OCI-LY3 (cell line): Measurements from ENCODE around the gene COPS3.

Experiments used
- H2AFZ ChIP-seq: fragments of 200-600, 300-600 bp; shearing (Covaris generic); 2 replicates; pipeline ENCODE4 v1.6.0; 2014; ENCODE audit warnings: antibody characterized with exemption, low read depth, low read length
- H3K27ac ChIP-seq: fragments of 200-600, 300-600 bp; sonication (generic); 2 replicates; pipeline ENCODE4 v1.5.1; 2014; ENCODE audit warnings: mild to moderate bottlenecking, low read length, moderate library complexity, mixed read lengths
- H3K27me3 ChIP-seq: fragments of 200-600, 300-600 bp; sonication (generic); 2 replicates; pipeline ENCODE4 v1.6.1; 2014; ENCODE audit warnings: low read depth, low read length, mixed read lengths
- H3K36me3 ChIP-seq: fragments of 200-600, 300-600 bp; sonication (generic); replicated peaks from 2 replicates; pipeline ENCODE3; 2014; ENCODE audit warnings: low read depth, low read length, mixed read lengths
- H3K4me1 ChIP-seq: fragments of 300-600, 200-600 bp; sonication (generic); 2 replicates; pipeline ENCODE4 v1.6.1; 2014; ENCODE audit warnings: low read length, mixed read lengths
- H3K4me2 ChIP-seq: fragments of 200-600, 300-600 bp; sonication (generic); 2 replicates; pipeline ENCODE4 v1.6.1; 2014; ENCODE audit warnings: low read length, mixed read lengths
- H3K4me3 ChIP-seq: fragments of 300-600, 200-600 bp; sonication (generic); 2 replicates; pipeline ENCODE4 v1.5.1; 2014; ENCODE audit warnings: antibody characterized with exemption, mild to moderate bottlenecking, low read length, moderate library complexity
- H3K79me2 ChIP-seq: fragments of 300-600, 200-600 bp; shearing (Covaris generic); 2 replicates; pipeline ENCODE4 v1.6.1; 2014; ENCODE audit warnings: mild to moderate bottlenecking, low read length, mixed read lengths
- H3K9ac ChIP-seq: fragments of 300-600, 200-600 bp; shearing (Covaris generic); 2 replicates; pipeline ENCODE4 v1.6.0; 2014; ENCODE audit warnings: mild to moderate bottlenecking, low read length, moderate library complexity
- H3K9me3 ChIP-seq: fragments of 200-600, 300-600 bp; shearing (Covaris generic); 2 replicates; pipeline ENCODE4 v1.6.1; 2014; ENCODE audit warnings: low read length, mixed read lengths; ENCODE audit not compliant: insufficient read depth
- H4K20me1 ChIP-seq: fragments of 200-600, 300-600 bp; sonication (generic); 2 replicates; pipeline ENCODE4 v1.6.1; 2016; ENCODE audit warnings: low read length, mixed read lengths; ENCODE audit not compliant: insufficient read depth
- EZH2phosphoT487 ChIP-seq: fragments of 200-600 bp; shearing (Covaris generic); IDR thresholded peaks from 2 replicates; pipeline ENCODE4 v1.6.1; 2018; ENCODE audit warnings: antibody characterized with exemption, mixed run types, low read depth
- TF ChIP-seq, protein P1 (sequence below): fragments of 200-600, 300-600 bp; sonication (generic); IDR thresholded peaks from 2 replicates; pipeline ENCODE4 v1.5.1; 2014; ENCODE audit warnings: antibody characterized with exemption, low read length, low read depth

COPS3 gene

DNA sequence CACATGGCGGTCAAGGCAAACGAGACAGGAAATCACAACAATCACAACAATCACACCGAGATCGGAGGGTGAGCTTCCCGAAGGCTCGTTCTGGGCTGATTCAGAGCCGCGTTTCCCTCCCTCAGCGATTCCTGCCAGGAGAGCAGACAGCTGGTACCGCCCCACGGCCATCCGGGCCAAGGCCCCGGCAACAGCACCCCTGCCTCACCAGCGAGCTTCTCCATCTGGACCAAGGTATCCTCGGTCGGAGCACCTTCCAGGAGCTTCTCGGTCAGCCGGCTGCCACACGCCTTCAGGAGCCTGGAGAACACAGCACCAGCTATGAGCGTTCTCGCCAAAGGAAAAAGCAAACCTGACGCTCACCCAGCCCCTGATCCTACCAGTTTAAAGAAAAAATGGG lies 59.7 kb downstream of the COPS3 start:
- H3K9me3 ChIP-seq, result no peaks in the 10 kb centered on the region
- H3K36me3 ChIP-seq, result peaks cover 16% of the 10 kb centered on the region
- TF ChIP-seq, protein P1, sequence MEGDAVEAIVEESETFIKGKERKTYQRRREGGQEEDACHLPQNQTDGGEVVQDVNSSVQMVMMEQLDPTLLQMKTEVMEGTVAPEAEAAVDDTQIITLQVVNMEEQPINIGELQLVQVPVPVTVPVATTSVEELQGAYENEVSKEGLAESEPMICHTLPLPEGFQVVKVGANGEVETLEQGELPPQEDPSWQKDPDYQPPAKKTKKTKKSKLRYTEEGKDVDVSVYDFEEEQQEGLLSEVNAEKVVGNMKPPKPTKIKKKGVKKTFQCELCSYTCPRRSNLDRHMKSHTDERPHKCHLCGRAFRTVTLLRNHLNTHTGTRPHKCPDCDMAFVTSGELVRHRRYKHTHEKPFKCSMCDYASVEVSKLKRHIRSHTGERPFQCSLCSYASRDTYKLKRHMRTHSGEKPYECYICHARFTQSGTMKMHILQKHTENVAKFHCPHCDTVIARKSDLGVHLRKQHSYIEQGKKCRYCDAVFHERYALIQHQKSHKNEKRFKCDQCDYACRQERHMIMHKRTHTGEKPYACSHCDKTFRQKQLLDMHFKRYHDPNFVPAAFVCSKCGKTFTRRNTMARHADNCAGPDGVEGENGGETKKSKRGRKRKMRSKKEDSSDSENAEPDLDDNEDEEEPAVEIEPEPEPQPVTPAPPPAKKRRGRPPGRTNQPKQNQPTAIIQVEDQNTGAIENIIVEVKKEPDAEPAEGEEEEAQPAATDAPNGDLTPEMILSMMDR, result no peak
- no peak for TF ChIP-seq EZH2phosphoT487
- no peak overlapping the region for H3K4me3 ChIP-seq
- H4K20me1 ChIP-seq, result no peaks in the 10 kb centered on the region
- H3K4me1 ChIP-seq, result no peaks in the 10 kb centered on the region
- no peak overlapping the region for H3K4me2 ChIP-seq
- H3K9ac ChIP-seq, result no peak overlapping the region
- H3K79me2 ChIP-seq, result no peaks in the 10 kb centered on the region
- H3K27ac ChIP-seq, result no peak overlapping the region
- H2AFZ ChIP-seq, result no peak overlapping the region
- H3K27me3 ChIP-seq, result no peaks in the 10 kb centered on the region

DNA sequence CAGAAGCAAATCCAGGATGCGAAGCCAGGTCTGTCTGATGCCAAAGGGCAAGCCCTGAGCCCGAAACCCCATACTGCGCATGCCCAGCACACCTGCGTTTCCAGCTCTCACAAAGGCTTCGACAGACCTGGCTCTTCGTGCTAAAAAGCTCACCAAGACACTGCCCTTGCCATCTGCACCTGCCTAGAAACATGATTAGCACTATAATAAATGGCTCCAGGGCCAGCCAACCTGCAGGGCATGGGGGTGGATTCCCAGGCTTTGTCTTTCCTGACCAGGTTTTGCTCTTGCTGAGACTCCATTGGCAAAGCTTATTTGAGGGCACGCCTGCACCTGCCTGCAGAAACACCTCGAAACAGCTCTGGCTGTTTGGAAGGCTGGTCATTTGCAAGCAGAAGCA lies 60.5 kb downstream of the COPS3 start:
- no peak overlapping the region for H3K4me3 ChIP-seq
- H3K27me3 ChIP-seq, result no peaks in the 10 kb centered on the region
- no peaks in the 10 kb centered on the region for H3K4me1 ChIP-seq
- TF ChIP-seq, protein P1, result no peak
- TF ChIP-seq EZH2phosphoT487, result no peak
- H3K36me3 ChIP-seq, result peaks cover 11% of the 10 kb centered on the region
- no peaks in the 10 kb centered on the region for H3K79me2 ChIP-seq
- no peaks in the 10 kb centered on the region for H3K9me3 ChIP-seq
- H4K20me1 ChIP-seq, result no peaks in the 10 kb centered on the region
- H3K27ac ChIP-seq, result no peak overlapping the region
- no peak overlapping the region for H3K4me2 ChIP-seq
- no peak overlapping the region for H2AFZ ChIP-seq
- H3K9ac ChIP-seq, result no peak overlapping the region

DNA sequence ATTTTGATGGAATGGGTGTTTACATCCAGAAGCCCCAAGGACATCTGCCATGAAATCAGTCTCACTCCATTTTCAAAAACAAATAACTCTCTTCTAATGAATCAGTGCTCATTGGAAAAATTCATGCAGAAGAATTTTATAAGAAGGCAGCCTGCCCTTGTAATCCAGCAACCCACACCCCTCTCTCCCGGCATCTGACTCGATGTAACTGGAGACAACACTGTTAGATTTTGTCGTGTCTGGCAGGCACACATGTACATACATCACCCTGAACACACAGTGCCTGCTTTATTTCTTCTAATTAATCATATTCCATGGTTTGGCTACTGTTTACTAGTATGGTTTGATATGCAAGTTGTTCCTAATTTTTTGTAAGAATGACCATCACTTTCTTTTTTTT lies 63.1 kb downstream of the COPS3 start:
- Histone ChIP-seq H4K20me1 (no peaks in the 10 kb centered on the region), H3K36me3 (peaks cover 3% of the 10 kb centered on the region), H3K4me1 (no peaks in the 10 kb centered on the region), H3K9me3 (no peaks in the 10 kb centered on the region), H2AFZ (no peak overlapping the region), H3K4me2 (no peak overlapping the region), H3K79me2 (no peaks in the 10 kb centered on the region), H3K27ac (no peak overlapping the region), H3K9ac (no peak overlapping the region), H3K4me3 (no peak overlapping the region), H3K27me3 (no peaks in the 10 kb centered on the region)
- TF ChIP-seq EZH2phosphoT487, result no peak
- TF ChIP-seq, protein P1, result no peak

DNA sequence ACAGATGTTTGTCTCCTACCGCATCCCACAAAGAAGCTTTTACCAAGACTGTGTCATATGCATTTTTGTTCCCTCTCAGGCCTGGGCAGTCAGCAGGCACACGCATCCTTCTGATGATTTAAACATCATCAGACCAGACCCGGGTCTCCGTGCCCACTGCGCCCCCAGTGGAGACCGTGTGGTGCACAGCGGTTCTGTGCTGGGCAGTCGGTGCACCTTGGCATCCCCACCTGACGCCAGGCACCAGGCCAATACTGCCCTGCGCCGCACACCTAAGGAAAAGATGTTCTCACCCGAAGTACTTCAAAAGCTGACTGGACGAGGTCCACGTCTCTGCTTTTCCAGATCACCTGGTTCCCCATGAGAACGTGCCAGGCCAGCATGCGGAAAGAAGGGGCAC lies 64.3 kb downstream of the COPS3 start:
- Histone ChIP-seq H3K79me2 (no peaks in the 10 kb centered on the region), H3K9ac (no peak overlapping the region), H4K20me1 (no peaks in the 10 kb centered on the region), H3K4me1 (no peaks in the 10 kb centered on the region), H3K4me3 (no peak overlapping the region), H3K4me2 (no peak overlapping the region), H3K9me3 (no peaks in the 10 kb centered on the region), H3K27me3 (no peaks in the 10 kb centered on the region), H3K27ac (no peak overlapping the region), H2AFZ (no peak overlapping the region), H3K36me3 (no peaks in the 10 kb centered on the region)
- TF ChIP-seq, protein P1, result no peak
- TF ChIP-seq EZH2phosphoT487, result no peak
